Measurements from ENCODE around the gene ALDH3B1.

The ALDH3B1 gene

GRCh38 chr11:68044898-68045351 is 34.8 kb downstream of the ALDH3B1 start:
- no peak overlapping the region for H3K4me3 ChIP-seq (ENCODE audit: insufficient read depth, low read length, poor library complexity, severe bottlenecking)
- no peaks in the 10 kb centered on the region for H3K36me3 ChIP-seq (ENCODE audit: low read length)
- H3K79me2 ChIP-seq (ENCODE audit: insufficient read depth, low read length), result peaks cover 14% of the 10 kb centered on the region
- TF ChIP-seq EZH2phosphoT487 (conservative IDR thresholded peaks at IDR 0.05; ENCODE audit: low read length) (no peak), CTCF (IDR thresholded peaks at IDR 0.05; ENCODE audit: insufficient read depth, low read length, poor library complexity, severe bottlenecking) (no peak)
- H3F3A ChIP-seq (ENCODE audit: insufficient read depth), result no peaks in the 10 kb centered on the region; the same call in 1 of the 2 replicates
- no peak overlapping the region for H3K9ac ChIP-seq (ENCODE audit: low read length)
- no peak overlapping the region for H3K4me2 ChIP-seq (ENCODE audit: low read depth, low read length, poor library complexity, severe bottlenecking)
- no peaks in the 10 kb centered on the region for H4K20me1 ChIP-seq (ENCODE audit: low read depth, low read length)
- no peaks in the 10 kb centered on the region for H3K9me3 ChIP-seq (ENCODE audit: insufficient read depth, low read length)
- H3K27ac ChIP-seq (ENCODE audit: low read depth, low read length), result no peak overlapping the region
- no peaks in the 10 kb centered on the region for H3K27me3 ChIP-seq (ENCODE audit: low read length)
- H3K9me2 ChIP-seq (replicated peaks; ENCODE audit: insufficient read depth, low read length), result no peaks in the 10 kb centered on the region
- no peak overlapping the region for H2AFZ ChIP-seq (ENCODE audit: low read depth, low read length, severe bottlenecking)

- no peaks in the 10 kb centered on the region for H3K9me3 ChIP-seq (ENCODE audit: insufficient read depth, low read length)
- H2AFZ ChIP-seq (ENCODE audit: low read depth, low read length, severe bottlenecking), result no peak overlapping the region
- no peaks in the 10 kb centered on the region for H3F3A ChIP-seq (ENCODE audit: insufficient read depth)
- H3K9ac ChIP-seq (ENCODE audit: low read length), result no peak overlapping the region
- H3K4me3 ChIP-seq (ENCODE audit: insufficient read depth, low read length, poor library complexity, severe bottlenecking), result no peak overlapping the region
- H3K27me3 ChIP-seq (ENCODE audit: low read length), result no peaks in the 10 kb centered on the region
- H3K9me2 ChIP-seq (replicated peaks; ENCODE audit: insufficient read depth, low read length), result no peaks in the 10 kb centered on the region
- H3K36me3 ChIP-seq (ENCODE audit: low read length), result no peaks in the 10 kb centered on the region
- TF ChIP-seq CTCF (IDR thresholded peaks at IDR 0.05; ENCODE audit: insufficient read depth, low read length, poor library complexity, severe bottlenecking) (no peak), EZH2phosphoT487 (conservative IDR thresholded peaks at IDR 0.05; ENCODE audit: low read length) (no peak)
- H3K4me2 ChIP-seq (ENCODE audit: low read depth, low read length, poor library complexity, severe bottlenecking), result no peak overlapping the region
- H4K20me1 ChIP-seq (ENCODE audit: low read depth, low read length), result no peaks in the 10 kb centered on the region
- no peak overlapping the region for H3K27ac ChIP-seq (ENCODE audit: low read depth, low read length)
- no peaks in the 10 kb centered on the region for H3K79me2 ChIP-seq (ENCODE audit: insufficient read depth, low read length)
Observed at GRCh38 chr11:68047437-68048290, 37.5 kb downstream of the ALDH3B1 start.

GRCh38 chr11:68048681-68049508 is 38.8 kb downstream of the ALDH3B1 start:
- Histone ChIP-seq H3K4me2 (ENCODE audit: low read depth, low read length, poor library complexity, severe bottlenecking) (no peak overlapping the region), H3F3A (ENCODE audit: insufficient read depth) (no peaks in the 10 kb centered on the region), H3K79me2 (ENCODE audit: insufficient read depth, low read length) (no peaks in the 10 kb centered on the region), H2AFZ (ENCODE audit: low read depth, low read length, severe bottlenecking) (no peak overlapping the region), H4K20me1 (ENCODE audit: low read depth, low read length) (no peaks in the 10 kb centered on the region), H3K4me3 (ENCODE audit: insufficient read depth, low read length, poor library complexity, severe bottlenecking) (no peak overlapping the region), H3K27ac (ENCODE audit: low read depth, low read length) (no peak overlapping the region), H3K27me3 (ENCODE audit: low read length) (no peaks in the 10 kb centered on the region), H3K9ac (ENCODE audit: low read length) (no peak overlapping the region), H3K9me3 (ENCODE audit: insufficient read depth, low read length) (no peaks in the 10 kb centered on the region), H3K9me2 (replicated peaks; ENCODE audit: insufficient read depth, low read length) (no peaks in the 10 kb centered on the region), H3K36me3 (ENCODE audit: low read length) (no peaks in the 10 kb centered on the region)
- TF ChIP-seq EZH2phosphoT487 (conservative IDR thresholded peaks at IDR 0.05; ENCODE audit: low read length), result no peak
- TF ChIP-seq CTCF (IDR thresholded peaks at IDR 0.05; ENCODE audit: insufficient read depth, low read length, poor library complexity, severe bottlenecking), result no peak

All from SU-DHL-6 (cell line).